A549 (cell line): ENCODE results near the gene TFRC. TPM values are rescaled to one million over a fixed set of nuclear protein-coding genes. Genes with fewer than 3 reads are reported as not detected.

ENCODE experiments used
- ATAC-seq, 2 experiments: fragments of 200-7000 bp in 1 of 2; fragments of >200 bp in 1 of 2; cut with Nextera tagmentation in 1 of 2; cut with Tn5 transposase in 1 of 2; 3 replicates each; pipeline versions ENCODE4 v1.8.0 to v1.9.1; 2018 to 2020; ENCODE audit warnings: mild to moderate bottlenecking in 1 of 2, moderate library complexity in 1 of 2
- CTCF ChIA-PET: fragments of 300-600 bp; sonication (Branson Sonifier 250); formaldehyde crosslinking; extraction: SDS; loops from one replicate; lab custom pipeline; 2021; ENCODE audit warnings: antibody characterized with exemption, inconsistent platforms; lab: Yijun Ruan, JAX
- POLR2A ChIA-PET: fragments of 350-600 bp; formaldehyde crosslinking; extraction: SDS; loops from one replicate; lab custom pipeline; 2021; ENCODE audit warnings: antibody characterized with exemption, inconsistent platforms; lab: Yijun Ruan, JAX
- DNase-seq, 2 experiments: peaks; one replicate each; pipeline versions ENCODE4 v3.0.0 to v3.0.0-alpha.2; 2011 to 2016; ENCODE audit warnings: low read depth in 1 of 2, low spot score in 1 of 2
- FAIRE-seq: peaks from 2 replicates; lab custom pipeline; 2011; peaks lifted over from hg19 to GRCh38; lab: Jason Lieb, UNC
- H3K27ac ChIP-seq, 2 experiments: fragments of >200 bp; sonication (Bioruptor Twin); formaldehyde crosslinking; 3 replicates each; pipeline ENCODE4 v1.5.1; 2016 to 2017
- H3K4me1 ChIP-seq: fragments of >200 bp; sonication (Bioruptor Twin); formaldehyde crosslinking; 3 replicates; pipeline ENCODE4 v1.6.1; 2016
- H3K4me2 ChIP-seq: fragments of >200 bp; sonication (Bioruptor Twin); formaldehyde crosslinking; 3 replicates; pipeline ENCODE4 v1.6.1; 2016
- H3K4me3 ChIP-seq: fragments of >200 bp; sonication (Bioruptor Twin); formaldehyde crosslinking; 3 replicates; pipeline ENCODE4 v1.5.1; 2016
- H3K9me3 ChIP-seq: fragments of >200 bp; sonication (Bioruptor Twin); formaldehyde crosslinking; 3 replicates; pipeline ENCODE4 v1.6.1; 2016
- BHLHE40 ChIP-seq: IDR thresholded peaks from 2 replicates; pipeline ENCODE4 v1.6.1; 2012; ENCODE audit warnings: low read depth, low read length, inconsistent platforms
- CBX2 ChIP-seq: fragments of 200-600 bp; sonication (generic); IDR thresholded peaks from 2 replicates; pipeline ENCODE4 v1.6.1; 2016; ENCODE audit warnings: low read depth, mild to moderate bottlenecking, borderline replicate concordance
- CBX8 ChIP-seq: fragments of 200-600 bp; sonication (generic); IDR thresholded peaks from 2 replicates; pipeline ENCODE4 v1.6.1; 2016
- CEBPB ChIP-seq, 2 experiments: fragments of >200 bp in 1 of 2; sonication (Bioruptor Twin) in 1 of 2; formaldehyde crosslinking in 1 of 2; IDR thresholded peaks; 2 replicates each; pipeline ENCODE4 v1.6.1; 2012 to 2016
- EHF ChIP-seq: fragments of 250-450 bp; sonication (Bioruptor Pico); IDR thresholded peaks from 2 replicates; pipeline ENCODE4 v1.5.0; 2020; ENCODE audit warnings: mild to moderate bottlenecking
- FOXS1 ChIP-seq: fragments of 250-450 bp; sonication (Bioruptor Pico); IDR thresholded peaks from 2 replicates; pipeline ENCODE4 v1.5.0; 2020; ENCODE audit warnings: mild to moderate bottlenecking, moderate library complexity
- HOXB13 ChIP-seq: fragments of 250-450 bp; sonication (Bioruptor Pico); IDR thresholded peaks from 2 replicates; pipeline ENCODE4 v1.5.0; 2020; ENCODE audit warnings: low read depth, mild to moderate bottlenecking, moderate library complexity
- HOXB5 ChIP-seq: fragments of 250-450 bp; sonication (Bioruptor Pico); IDR thresholded peaks from 2 replicates; pipeline ENCODE4 v1.5.0; 2020; ENCODE audit warnings: mild to moderate bottlenecking, moderate library complexity
- JUN ChIP-seq, 2 experiments: fragments of >200 bp; sonication (Bioruptor Twin); formaldehyde crosslinking; IDR thresholded peaks; 2 replicates in 1 of 2; 3 replicates in 1 of 2; pipeline ENCODE4 v1.6.1; 2016 to 2017
- MAFK ChIP-seq: fragments of 450-650 bp; IDR thresholded peaks from 2 replicates; pipeline ENCODE4 v1.6.1; 2014; ENCODE audit not compliant: partially characterized antibody
- MYC ChIP-seq: IDR thresholded peaks from 2 replicates; pipeline ENCODE4 v1.6.1; 2012; ENCODE audit warnings: mild to moderate bottlenecking, inconsistent platforms, low read length, improper control_type of control experiment, borderline replicate concordance
- PHF8 ChIP-seq: fragments of 200-600 bp; sonication (generic); IDR thresholded peaks from 2 replicates; pipeline ENCODE4 v1.6.1; 2016; ENCODE audit warnings: low read depth, mild to moderate bottlenecking, antibody characterized with exemption, moderate library complexity, borderline replicate concordance
- POLR2A ChIP-seq: IDR thresholded peaks from 2 replicates; pipeline ENCODE4 v1.6.1; 2012; ENCODE audit warnings: mild to moderate bottlenecking, low read length
- RAD21 ChIP-seq, 2 experiments: fragments of >200 bp in 1 of 2; sonication (Bioruptor Twin) in 1 of 2; formaldehyde crosslinking in 1 of 2; IDR thresholded peaks in 1 of 2; conservative IDR thresholded peaks in 1 of 2; 2 replicates in 1 of 2; 3 replicates in 1 of 2; pipeline ENCODE4 v1.6.1; 2012 to 2018; ENCODE audit warnings: inconsistent platforms in 1 of 2
- RCOR1 ChIP-seq: fragments of 150-350 bp; IDR thresholded peaks from 2 replicates; pipeline ENCODE4 v1.6.1; 2014; ENCODE audit warnings: antibody characterized with exemption, low read length, low read depth
- TP53 ChIP-seq: fragments of 250-450 bp; sonication (Bioruptor Pico); IDR thresholded peaks from 2 replicates; pipeline ENCODE4 v1.5.0; 2021; ENCODE audit warnings: mild to moderate bottlenecking, moderate library complexity
- ZNF302 ChIP-seq: fragments of 250-450 bp; sonication (Bioruptor Pico); IDR thresholded peaks from 2 replicates; pipeline ENCODE4 v1.9.0; 2021; ENCODE audit warnings: inconsistent platforms, mild to moderate bottlenecking, moderate library complexity
- ZSCAN20 ChIP-seq: fragments of 250-450 bp; sonication (Bioruptor Pico); IDR thresholded peaks from 2 replicates; pipeline ENCODE4 v1.8.0; 2022; ENCODE audit warnings: mild to moderate bottlenecking, moderate library complexity
- WGBS: methylation state at CpG from one replicate; pipeline ENCODE4 v1.1.6; 2017; ENCODE audit errors: missing lambda C conversion rate; 5-methylcytosine and 5-hydroxymethylcytosine counted together
- polyA plus RNA-seq, 4 experiments: library from polyadenylated mRNA; depleted of rRNA in 3 of 4; stranded (reverse); fragments of >200 nt; fragmentation: RNase III in 1 of 4; extraction: RNeasy Plus Mini Kit Qiagen cat#74134 plus additional on column Dnase treatment in 1 of 4; gene quantifications; 2 replicates in 3 of 4; 3 replicates in 1 of 4; pipeline ENCODE4 v1.2.3, GENCODE V29; 2011 to 2017
- TF ChIP-seq, protein P1 (sequence below): IDR thresholded peaks from 2 replicates; pipeline ENCODE4 v1.6.1; 2012
- TF ChIP-seq, protein P2 (sequence below): fragments of 150-350 bp; IDR thresholded peaks from 2 replicates; pipeline ENCODE4 v1.6.1; 2014; ENCODE audit warnings: low read depth, mild to moderate bottlenecking, low read length

Gene TFRC
- polyA plus RNA-seq, 2 of the 4 experiments (the other 2 are of a cell fraction) = 132 to 147 TPM

DNA sequence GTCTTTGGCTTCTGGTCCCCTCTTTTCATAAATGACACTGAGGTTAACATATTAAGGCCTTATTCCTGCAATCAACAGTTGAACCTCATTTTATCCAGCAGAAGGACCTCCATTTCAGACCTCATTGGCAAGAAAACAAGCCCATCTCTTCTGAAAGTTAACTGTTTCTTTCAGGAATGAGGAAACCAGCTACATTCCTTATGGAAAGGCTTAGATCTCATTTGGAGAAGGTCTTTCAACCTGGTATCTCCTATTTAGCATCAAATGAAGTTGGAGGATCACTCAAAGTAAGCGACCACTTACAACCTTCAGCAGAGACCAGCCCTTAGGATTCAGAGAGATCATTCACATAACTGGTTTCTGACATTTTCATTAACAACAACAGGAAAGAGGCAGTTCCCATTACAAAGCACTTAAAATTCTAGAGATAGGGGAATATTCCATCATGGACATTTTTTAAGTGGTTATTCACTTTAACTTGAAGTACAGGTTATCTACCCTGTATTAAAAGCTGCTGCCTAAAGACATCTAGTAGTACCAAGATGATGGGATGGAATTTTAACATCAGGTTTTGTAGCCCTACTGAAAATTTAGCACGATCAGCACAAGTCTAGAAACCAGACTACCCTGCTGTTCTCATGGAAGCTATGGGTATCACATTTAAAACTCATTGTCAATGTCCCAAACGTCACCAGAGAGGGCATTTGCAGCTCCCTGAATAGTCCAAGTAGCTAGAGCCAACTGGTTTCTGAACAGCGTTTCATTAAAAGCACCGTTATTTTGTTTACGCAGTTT, 30.4 kb downstream of the TFRC start:
- no peak for FAIRE-seq
- Histone ChIP-seq H3K4me2 (no peak overlapping the region), H3K27ac (no peak overlapping the region), H3K9me3 (no peaks in the 10 kb centered on the region), H3K4me3 (no peak overlapping the region), H3K4me1 (peaks cover 6% of the 10 kb centered on the region; the same call in 2 of the 3 replicates)
- WGBS = 94% methylated on average over 6 of the region's 6 CpGs
- TF ChIP-seq HOXB5 (CRISPR knock-in tag) (no peak), MYC (no peak), PHF8 (no peak), FOXS1 (CRISPR knock-in tag) (no peak), MAFK (peak; percentile 59), CBX8 (no peak), ZNF302 (no peak)
- ChIA-PET CTCF (interaction anchor here (1.5 to 1.7 kb wide), 2 partner anchors 13 to 21 kb away, joined by 3 to 5 read pairs; no protein-coding TSS in a partner anchor), POLR2A (no interaction called here)
- no peak for ATAC-seq
- DNase-seq = no peak

DNA sequence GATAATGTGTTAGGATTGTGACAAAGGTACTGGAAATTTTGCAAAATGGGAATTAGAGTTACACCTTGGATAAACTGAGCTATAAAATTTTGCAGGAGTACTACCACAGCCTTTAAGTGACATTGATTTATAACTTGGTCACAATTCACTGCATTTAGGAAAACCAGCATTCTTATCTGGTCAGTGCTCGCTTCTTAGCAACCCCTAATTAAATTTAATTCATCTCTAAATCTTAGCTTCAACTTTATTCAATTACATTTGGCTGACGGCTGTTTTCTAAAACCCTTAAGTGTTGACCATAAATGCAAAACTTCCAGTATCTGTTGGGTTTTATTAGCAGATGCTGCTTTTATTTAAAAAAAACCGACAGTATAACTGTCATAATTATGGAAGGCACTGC, 31.3 kb downstream of the TFRC start:
- DNase-seq = no peak
- WGBS = 81% methylated on average over 3 of the region's 3 CpGs
- Histone ChIP-seq H3K27ac (no peak overlapping the region), H3K4me2 (no peak overlapping the region), H3K4me3 (no peak overlapping the region), H3K9me3 (no peaks in the 10 kb centered on the region), H3K4me1 (no peaks in the 10 kb centered on the region)
- ChIA-PET CTCF (interaction anchor here (1.5 to 1.8 kb wide), 3 partner anchors 12 to 26 kb away, joined by 3 to 5 read pairs (median 5); no protein-coding TSS in a partner anchor), POLR2A (interaction anchor here (0.5 kb wide), 1 partner anchor 12 kb away, joined by 5 read pairs; no protein-coding TSS in a partner anchor)
- no peak for FAIRE-seq
- no peak for TF ChIP-seq CEBPB (IDR thresholded peaks at IDR 0.05)
- TF ChIP-seq RCOR1 = no peak
- TF ChIP-seq ZSCAN20 (CRISPR knock-in tag) = no peak
- TF ChIP-seq HOXB13 (CRISPR knock-in tag) = no peak
- TF ChIP-seq JUN (IDR thresholded peaks at IDR 0.05) = no peak
- no peak for TF ChIP-seq EHF (CRISPR knock-in tag)
- TF ChIP-seq BHLHE40 = no peak
- TF ChIP-seq, protein P1, sequence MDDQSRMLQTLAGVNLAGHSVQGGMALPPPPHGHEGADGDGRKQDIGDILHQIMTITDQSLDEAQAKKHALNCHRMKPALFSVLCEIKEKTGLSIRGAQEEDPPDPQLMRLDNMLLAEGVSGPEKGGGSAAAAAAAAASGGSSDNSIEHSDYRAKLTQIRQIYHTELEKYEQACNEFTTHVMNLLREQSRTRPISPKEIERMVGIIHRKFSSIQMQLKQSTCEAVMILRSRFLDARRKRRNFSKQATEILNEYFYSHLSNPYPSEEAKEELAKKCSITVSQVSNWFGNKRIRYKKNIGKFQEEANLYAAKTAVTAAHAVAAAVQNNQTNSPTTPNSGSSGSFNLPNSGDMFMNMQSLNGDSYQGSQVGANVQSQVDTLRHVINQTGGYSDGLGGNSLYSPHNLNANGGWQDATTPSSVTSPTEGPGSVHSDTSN = no peak
- TF ChIP-seq HOXB5 (CRISPR knock-in tag) = no peak
- no peak for TF ChIP-seq FOXS1 (CRISPR knock-in tag)
- ATAC-seq = no peak

DNA sequence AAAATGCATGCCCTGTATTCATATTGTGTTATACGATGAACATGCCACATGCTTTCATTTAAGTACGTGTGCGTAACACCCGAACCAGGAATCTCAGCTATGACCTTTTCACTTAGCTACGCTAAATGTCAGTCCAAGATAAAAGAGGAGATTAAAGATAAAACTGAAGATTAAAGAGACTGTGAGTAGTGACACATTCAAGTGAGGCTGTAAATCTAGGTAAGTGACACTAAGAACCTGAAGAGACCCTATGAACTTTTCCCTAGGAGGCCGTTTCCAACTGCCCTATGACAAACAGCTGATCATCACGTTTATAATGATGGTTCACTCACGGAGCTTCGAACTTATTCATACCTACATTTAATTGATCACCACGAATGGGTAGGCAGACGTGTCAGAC, 32.2 kb downstream of the TFRC start:
- POLR2A ChIA-PET = no interaction called here
- WGBS = 92% methylated on average over 11 of the region's 11 CpGs
- no peak for DNase-seq
- Histone ChIP-seq H3K9me3 (no peaks in the 10 kb centered on the region), H3K4me3 (no peak overlapping the region)
- CTCF ChIA-PET = interaction anchor here (0.5 to 1.8 kb wide), 5 partner anchors 11 to 359 kb away, joined by 3 to 6 read pairs (median 5); no protein-coding TSS in a partner anchor
- no peak for TF ChIP-seq MAFK
- TF ChIP-seq PHF8 = no peak
- no peak for TF ChIP-seq BHLHE40
- no peak for TF ChIP-seq JUN (IDR thresholded peaks at IDR 0.05)
- no peak for TF ChIP-seq RCOR1
- no peak for TF ChIP-seq EHF (CRISPR knock-in tag)
- no peak for TF ChIP-seq RAD21 (conservative IDR thresholded peaks at IDR 0.05 in 1 of 2, IDR thresholded peaks at IDR 0.05 in 1 of 2)
- TF ChIP-seq, protein P2, sequence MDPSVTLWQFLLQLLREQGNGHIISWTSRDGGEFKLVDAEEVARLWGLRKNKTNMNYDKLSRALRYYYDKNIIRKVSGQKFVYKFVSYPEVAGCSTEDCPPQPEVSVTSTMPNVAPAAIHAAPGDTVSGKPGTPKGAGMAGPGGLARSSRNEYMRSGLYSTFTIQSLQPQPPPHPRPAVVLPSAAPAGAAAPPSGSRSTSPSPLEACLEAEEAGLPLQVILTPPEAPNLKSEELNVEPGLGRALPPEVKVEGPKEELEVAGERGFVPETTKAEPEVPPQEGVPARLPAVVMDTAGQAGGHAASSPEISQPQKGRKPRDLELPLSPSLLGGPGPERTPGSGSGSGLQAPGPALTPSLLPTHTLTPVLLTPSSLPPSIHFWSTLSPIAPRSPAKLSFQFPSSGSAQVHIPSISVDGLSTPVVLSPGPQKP = no peak
- no peak for TF ChIP-seq POLR2A
- no peak for TF ChIP-seq CBX2
- no peak for TF ChIP-seq TP53 (CRISPR knock-in tag)
- TF ChIP-seq, all 56 proteins: peak for 0
- FAIRE-seq (no peak), ATAC-seq (no peak)
- Histone ChIP-seq H3K27ac (no peak overlapping the region), H3K4me1 (no peaks in the 10 kb centered on the region), H3K4me2 (no peak overlapping the region)
